PC-9 (cell line): ENCODE results near the gene GRIN2A. TPM values are rescaled to one million over a fixed set of nuclear protein-coding genes. Genes with fewer than 3 reads are reported as not detected.

Experiments used
- BruUV-seq: library from RNA; stranded (reverse); fragments of 400-500 nt; replicated peaks from 2 replicates; lab custom pipeline; 2021; lab: Mats Ljungman, UMichigan
- CTCF ChIA-PET: fragments of 300-600 bp; sonication (Branson Sonifier 250); formaldehyde crosslinking; loops from one replicate; lab custom pipeline; 2022; ENCODE audit warnings: antibody characterized with exemption; lab: Charles Lee
- POLR2A ChIA-PET: fragments of 300-600 bp; sonication (Branson Sonifier 250); formaldehyde crosslinking; loops from one replicate; lab custom pipeline; 2022; ENCODE audit warnings: antibody characterized with exemption; ENCODE audit not compliant: unreplicated experiment; lab: Charles Lee
- DNase-seq, 2 experiments: peaks; one replicate each; pipeline versions ENCODE4 v3.0.0 to v3.0.0-alpha.2; 2015 to 2022; ENCODE audit warnings: mixed read lengths in 1 of 2
- H2AFZ ChIP-seq: fragments of 200-600 bp; sonication (generic); 2 replicates; pipeline ENCODE4 v1.8.1; 2017; ENCODE audit warnings: antibody characterized with exemption
- H3F3A ChIP-seq: fragments of 200-600 bp; sonication (generic); 2 replicates; pipeline ENCODE4 v1.8.1; 2017; ENCODE audit warnings: antibody characterized with exemption, mild to moderate bottlenecking, low read depth; ENCODE audit not compliant: insufficient read depth
- H3K27ac ChIP-seq: fragments of 200-600 bp; sonication (generic); 2 replicates; pipeline ENCODE4 v1.6.1; 2016; ENCODE audit warnings: mixed run types
- H3K27me3 ChIP-seq: fragments of 200-600 bp; sonication (generic); 2 replicates; pipeline ENCODE4 v1.6.1; 2016; ENCODE audit warnings: low read depth, mixed run types; ENCODE audit not compliant: insufficient read depth
- H3K36me3 ChIP-seq: fragments of 200-600 bp; sonication (generic); 2 replicates; pipeline ENCODE4 v1.6.1; 2016; ENCODE audit warnings: low read depth, mixed run types
- H3K4me1 ChIP-seq: fragments of 200-600 bp; sonication (generic); replicated peaks from 2 replicates; pipeline ENCODE4 v1.6.1; 2016; ENCODE audit warnings: mixed run types; ENCODE audit not compliant: insufficient read depth
- H3K4me2 ChIP-seq: fragments of 200-600 bp; sonication (generic); 2 replicates; pipeline ENCODE4 v1.6.1; 2017; ENCODE audit warnings: mixed run types
- H3K4me3 ChIP-seq: fragments of 200-600 bp; sonication (generic); 2 replicates; pipeline ENCODE4 v1.6.1; 2016; ENCODE audit warnings: mixed run types
- H3K79me2 ChIP-seq: fragments of 200-600 bp; sonication (generic); 2 replicates; pipeline ENCODE4 v1.6.1; 2017; ENCODE audit warnings: low read depth, mixed run types
- H3K9me2 ChIP-seq: fragments of 200-600 bp; sonication (generic); 2 replicates; pipeline ENCODE4 v1.8.1; 2017; ENCODE audit warnings: mild to moderate bottlenecking; ENCODE audit not compliant: insufficient read depth
- H3K9me3 ChIP-seq: fragments of 200-600 bp; sonication (generic); 2 replicates; pipeline ENCODE4 v1.8.1; 2016; ENCODE audit warnings: low read depth; ENCODE audit not compliant: insufficient read depth
- H4K20me1 ChIP-seq: fragments of 200-600 bp; sonication (generic); 2 replicates; pipeline ENCODE4 v1.8.1; 2017; ENCODE audit not compliant: insufficient read depth
- CTCF ChIP-seq: fragments of 200-600 bp; sonication (generic); conservative IDR thresholded peaks from 2 replicates; pipeline ENCODE4 v1.6.1; 2017; ENCODE audit warnings: mixed run types, antibody characterized with exemption, mild to moderate bottlenecking, moderate library complexity
- EZH2 ChIP-seq: fragments of 200-600 bp; sonication (generic); IDR thresholded peaks from 2 replicates; pipeline ENCODE4 v1.8.0; 2017; ENCODE audit warnings: antibody characterized with exemption, low read depth
- intact Hi-C: fragments of 100-400 bp; cut with micrococcal nuclease; formaldehyde crosslinking; loops from one replicate; pipeline ENCODE4 v1.10.0; 2022; ENCODE audit not compliant: unreplicated experiment
- total RNA-seq: library from RNA; stranded (reverse); gene quantifications from 2 replicates; pipeline ENCODE4 v1.2.3, GENCODE V29; 2021

GRIN2A gene
- total RNA-seq, 1 experiment from 2014 or later, result not detected

- Histone ChIP-seq H3K4me3 (no peak overlapping the region), H3K9me3 (no peaks in the 10 kb centered on the region), H3F3A (no peaks in the 10 kb centered on the region), H2AFZ (no peak overlapping the region), H3K9me2 (no peaks in the 10 kb centered on the region), H3K79me2 (no peaks in the 10 kb centered on the region), H3K4me1 (no peaks in the 10 kb centered on the region), H3K4me2 (no peak overlapping the region), H3K27me3 (peaks cover 6% of the 10 kb centered on the region; the same call in 1 of the 2 replicates), H3K36me3 (no peaks in the 10 kb centered on the region), H3K27ac (no peak overlapping the region), H4K20me1 (no peaks in the 10 kb centered on the region)
- ChIA-PET POLR2A (no interaction called here), CTCF (no interaction called here)
- DNase-seq, result no peak
- BruUV-seq, result no TSS peak
- TF ChIP-seq EZH2, result no peak
- intact Hi-C loops, result no loop called here
These were observed 232.8 kb downstream of the GRIN2A start for GRCh38 chr16:9949396-9949795.

- POLR2A ChIA-PET, result no interaction called here
- H3F3A ChIP-seq, result no peaks in the 10 kb centered on the region
- no peak overlapping the region for H3K4me2 ChIP-seq
- H3K9me3 ChIP-seq, result no peaks in the 10 kb centered on the region
- intact Hi-C loops, result no loop called here
- TF ChIP-seq EZH2 (no peak), CTCF (no peak)
- H3K36me3 ChIP-seq, result no peaks in the 10 kb centered on the region
- no peak overlapping the region for H2AFZ ChIP-seq
- H4K20me1 ChIP-seq, result no peaks in the 10 kb centered on the region
- no peak for DNase-seq
- H3K79me2 ChIP-seq, result no peaks in the 10 kb centered on the region
- no peaks in the 10 kb centered on the region for H3K9me2 ChIP-seq
- H3K27ac ChIP-seq, result no peak overlapping the region
- H3K4me1 ChIP-seq, result no peaks in the 10 kb centered on the region
- H3K4me3 ChIP-seq, result no peak overlapping the region
- BruUV-seq, result no TSS peak
- CTCF ChIA-PET, result no interaction called here
- 0 out of 2 replicates have a peak, but pooled peaks cover 2% of the 10 kb centered on the region for H3K27me3 ChIP-seq
These were observed 233.3 kb downstream of the GRIN2A start for GRCh38 chr16:9948933-9949332.

GRCh38 chr16:9946022-9946720, 236.1 kb downstream of the GRIN2A start:
- no peaks in the 10 kb centered on the region for H3K9me2 ChIP-seq
- no TSS peak for BruUV-seq
- no peak overlapping the region for H3K4me3 ChIP-seq
- no peak overlapping the region for H2AFZ ChIP-seq
- ChIA-PET POLR2A (no interaction called here), CTCF (no interaction called here)
- H3K79me2 ChIP-seq, result no peaks in the 10 kb centered on the region
- H3K4me1 ChIP-seq, result no peaks in the 10 kb centered on the region
- no peaks in the 10 kb centered on the region for H3K36me3 ChIP-seq
- intact Hi-C loops, result no loop called here
- H3K9me3 ChIP-seq, result no peaks in the 10 kb centered on the region
- TF ChIP-seq CTCF (no peak), EZH2 (no peak)
- H3F3A ChIP-seq, result no peaks in the 10 kb centered on the region
- DNase-seq, result no peak
- H4K20me1 ChIP-seq, result no peaks in the 10 kb centered on the region
- no peak overlapping the region for H3K27ac ChIP-seq
- no peak overlapping the region for H3K4me2 ChIP-seq
- H3K27me3 ChIP-seq, result no peaks in the 10 kb centered on the region
